GM23338 (cell line): ENCODE results near the gene SLC4A4. TPM values are rescaled to one million over a fixed set of nuclear protein-coding genes. Genes with fewer than 3 reads are reported as not detected.

Experiments
- ATAC-seq: fragments of 200-7000 bp; cut with Tn5 transposase; 3 replicates; pipeline ENCODE4 v1.9.1; 2020
- DNase-seq: peaks from one replicate; pipeline ENCODE4 v3.0.0-alpha.2; 2015; ENCODE audit warnings: low spot score
- H2AFZ ChIP-seq: fragments of 200-600 bp; sonication (generic); 2 replicates; pipeline ENCODE4 v1.8.0; 2016; ENCODE audit warnings: antibody characterized with exemption, mild to moderate bottlenecking, moderate library complexity
- H3F3A ChIP-seq: fragments of 200-600 bp; sonication (generic); replicated peaks from 2 replicates; pipeline ENCODE4 v1.8.0; 2017; ENCODE audit warnings: antibody characterized with exemption, mixed run types, low read depth
- H3K27ac ChIP-seq: fragments of 200-600 bp; sonication (generic); 2 replicates; pipeline ENCODE4 v1.6.1; 2016; ENCODE audit warnings: low read depth
- H3K27me3 ChIP-seq: fragments of 200-600 bp; sonication (generic); 2 replicates; pipeline ENCODE4 v1.8.0; 2016; ENCODE audit warnings: mild to moderate bottlenecking, mixed run types, moderate library complexity; ENCODE audit not compliant: insufficient read depth
- H3K36me3 ChIP-seq: fragments of 200-600 bp; sonication (generic); 2 replicates; pipeline ENCODE4 v1.8.0; 2016; ENCODE audit warnings: mild to moderate bottlenecking; ENCODE audit not compliant: insufficient read depth
- H3K4me1 ChIP-seq: fragments of 200-600 bp; sonication (generic); 2 replicates; pipeline ENCODE4 v1.8.0; 2016; ENCODE audit warnings: mild to moderate bottlenecking, moderate library complexity; ENCODE audit not compliant: insufficient read depth
- H3K4me2 ChIP-seq: fragments of 200-600 bp; sonication (generic); 2 replicates; pipeline ENCODE4 v1.7.1; 2017; ENCODE audit warnings: mixed run types
- H3K4me3 ChIP-seq: fragments of 200-600 bp; sonication (generic); 2 replicates; pipeline ENCODE4 v1.6.1; 2016; ENCODE audit warnings: mixed run types
- H3K79me2 ChIP-seq: fragments of 200-600 bp; sonication (generic); replicated peaks from 2 replicates; pipeline ENCODE4 v1.8.0; 2017; ENCODE audit warnings: mild to moderate bottlenecking; ENCODE audit not compliant: insufficient read depth
- H3K9me2 ChIP-seq: fragments of 200-600 bp; sonication (generic); 2 replicates; pipeline ENCODE4 v1.8.0; 2017; ENCODE audit not compliant: insufficient read depth
- H4K20me1 ChIP-seq: fragments of 200-600 bp; sonication (generic); replicated peaks from 2 replicates; pipeline ENCODE4 v1.8.0; 2017; ENCODE audit warnings: mild to moderate bottlenecking; ENCODE audit not compliant: insufficient read depth
- H3K27ac Mint-ChIP-seq: 2 replicates; pipeline ENCODE4 v1.8.0; 2020; ENCODE audit warnings: inconsistent platforms, mild to moderate bottlenecking, moderate library complexity, mixed read lengths
- H3K27me3 Mint-ChIP-seq: 3 replicates; pipeline ENCODE4 v1.8.0; 2022; ENCODE audit warnings: low read depth, mild to moderate bottlenecking, moderate library complexity, mixed read lengths, inconsistent platforms; ENCODE audit not compliant: insufficient read depth, poor library complexity
- H3K36me3 Mint-ChIP-seq: 3 replicates; pipeline ENCODE4 v1.8.0; 2021; ENCODE audit warnings: low read depth, mild to moderate bottlenecking, inconsistent platforms, moderate library complexity, mixed read lengths
- H3K4me1 Mint-ChIP-seq: 3 replicates; pipeline ENCODE4 v1.8.0; 2020; ENCODE audit warnings: mild to moderate bottlenecking, inconsistent platforms, mixed read lengths
- H3K4me3 Mint-ChIP-seq: 3 replicates; pipeline ENCODE4 v1.8.0; 2021; ENCODE audit warnings: moderate library complexity, mild to moderate bottlenecking, inconsistent platforms, mixed read lengths
- H3K9me3 Mint-ChIP-seq: 3 replicates; pipeline ENCODE4 v1.8.0; 2020; ENCODE audit warnings: moderate library complexity, mild to moderate bottlenecking, inconsistent platforms, mixed read lengths
- CREB1 ChIP-seq: fragments of 250-450 bp; sonication (Bioruptor Pico); IDR thresholded peaks from 2 replicates; pipeline ENCODE4 v1.5.0; 2020; ENCODE audit warnings: low read depth, mild to moderate bottlenecking, moderate library complexity
- EZH2 ChIP-seq: fragments of 200-600 bp; sonication (generic); IDR thresholded peaks from one replicate; pipeline ENCODE4 v1.8.0; 2017; ENCODE audit warnings: antibody characterized with exemption, mild to moderate bottlenecking, low read depth; ENCODE audit not compliant: unreplicated experiment
- EZH2phosphoT487 ChIP-seq: fragments of 200-600 bp; sonication (generic); IDR thresholded peaks from one replicate; pipeline ENCODE4 v1.8.1; 2018; ENCODE audit warnings: antibody characterized with exemption; ENCODE audit not compliant: unreplicated experiment
- JUNB ChIP-seq: IDR thresholded peaks from one replicate; pipeline ENCODE4 v1.6.1; 2016; ENCODE audit warnings: antibody characterized with exemption; ENCODE audit not compliant: unreplicated experiment
- NANOG ChIP-seq: IDR thresholded peaks from 2 replicates; pipeline ENCODE4 v1.6.1; 2016; ENCODE audit warnings: antibody characterized with exemption, borderline replicate concordance
- POLR2AphosphoS5 ChIP-seq: IDR thresholded peaks from 2 replicates; pipeline ENCODE4 v1.6.1; 2016; ENCODE audit warnings: antibody characterized with exemption, low read depth
- STAT1 ChIP-seq: IDR thresholded peaks from one replicate; pipeline ENCODE4 v1.6.1; 2016; ENCODE audit warnings: antibody characterized with exemption; ENCODE audit not compliant: unreplicated experiment
- ZNF114 ChIP-seq: fragments of 250-450 bp; sonication (Bioruptor Pico); IDR thresholded peaks from 2 replicates; pipeline ENCODE4 v1.5.0; 2020; ENCODE audit warnings: mild to moderate bottlenecking, moderate library complexity
- ZNF331 ChIP-seq: fragments of 250-450 bp; sonication (Bioruptor Pico); IDR thresholded peaks from 2 replicates; pipeline ENCODE4 v1.5.0; 2020; ENCODE audit warnings: low read depth, mild to moderate bottlenecking, moderate library complexity
- polyA plus RNA-seq: library from polyadenylated mRNA; unstranded; fragments of >200 nt; fragmentation: Nextera tagmentation; extraction: Ambion mirVana; gene quantifications from 2 replicates; pipeline ENCODE4 v1.2.1, GENCODE V29; 2016
- total RNA-seq: library from RNA; depleted of rRNA; stranded (reverse); fragments of >200 nt; shearing (Covaris generic); gene quantifications from 2 replicates; pipeline ENCODE4 v1.2.3, GENCODE V29; 2014
- TF ChIP-seq, protein P1 (sequence below), 2 experiments: fragments of 200-600 bp in 1 of 2; sonication (generic) in 1 of 2; conservative IDR thresholded peaks; 2 replicates each; pipeline versions ENCODE4 v1.5.1 to v1.6.1; 2016 to 2017; ENCODE audit warnings: antibody characterized with exemption in 2 of 2, low read depth in 2 of 2, mild to moderate bottlenecking in 2 of 2, moderate library complexity in 1 of 2
- TF ChIP-seq, protein P2 (sequence below): fragments of 250-450 bp; sonication (Bioruptor Pico); IDR thresholded peaks from 2 replicates; pipeline ENCODE4 v1.5.0; 2020; ENCODE audit warnings: mild to moderate bottlenecking, moderate library complexity

Gene SLC4A4
- total and polyA plus RNA-seq, 2 experiments from 2014 or later: 1.0 to 1.5 TPM

DNA sequence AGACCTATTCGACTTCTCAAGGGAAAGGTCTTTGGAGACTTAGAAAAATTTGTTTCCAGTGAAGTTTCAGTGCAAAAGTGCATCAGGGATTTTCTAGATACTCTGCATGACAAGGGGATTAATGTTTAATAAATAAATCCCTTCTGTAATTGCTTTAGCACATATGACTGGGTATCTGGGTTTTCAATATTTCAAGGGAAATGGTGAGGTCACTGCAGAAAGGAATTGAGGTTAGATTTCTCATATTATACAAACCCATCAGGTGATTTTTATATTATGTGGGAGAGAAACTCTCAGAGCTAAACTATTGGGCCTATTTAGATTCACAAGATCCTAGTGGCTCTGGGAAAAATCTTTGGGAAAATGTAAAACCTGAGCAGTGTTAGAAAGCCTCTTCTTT, 48.3 kb upstream of the SLC4A4 start:
- H3K9me2 ChIP-seq: no peaks in the 10 kb centered on the region
- no peaks in the 10 kb centered on the region for H3K27me3 ChIP-seq
- Mint-ChIP-seq H3K27me3 (peaks cover 3% of the 10 kb centered on the region), H3K27ac (no peak overlapping the region), H3K9me3 (no peaks in the 10 kb centered on the region), H3K36me3 (no peaks in the 10 kb centered on the region), H3K4me1 (no peaks in the 10 kb centered on the region), H3K4me3 (no peak overlapping the region)
- H4K20me1 ChIP-seq: no peaks in the 10 kb centered on the region
- no peaks in the 10 kb centered on the region for H3K79me2 ChIP-seq
- no peak overlapping the region for H3K4me3 ChIP-seq
- DNase-seq: no peak
- H2AFZ ChIP-seq: no peak overlapping the region
- no peaks in the 10 kb centered on the region for H3K4me1 ChIP-seq
- H3K36me3 ChIP-seq: no peaks in the 10 kb centered on the region
- H3K27ac ChIP-seq: no peak overlapping the region
- TF ChIP-seq, protein P1, sequence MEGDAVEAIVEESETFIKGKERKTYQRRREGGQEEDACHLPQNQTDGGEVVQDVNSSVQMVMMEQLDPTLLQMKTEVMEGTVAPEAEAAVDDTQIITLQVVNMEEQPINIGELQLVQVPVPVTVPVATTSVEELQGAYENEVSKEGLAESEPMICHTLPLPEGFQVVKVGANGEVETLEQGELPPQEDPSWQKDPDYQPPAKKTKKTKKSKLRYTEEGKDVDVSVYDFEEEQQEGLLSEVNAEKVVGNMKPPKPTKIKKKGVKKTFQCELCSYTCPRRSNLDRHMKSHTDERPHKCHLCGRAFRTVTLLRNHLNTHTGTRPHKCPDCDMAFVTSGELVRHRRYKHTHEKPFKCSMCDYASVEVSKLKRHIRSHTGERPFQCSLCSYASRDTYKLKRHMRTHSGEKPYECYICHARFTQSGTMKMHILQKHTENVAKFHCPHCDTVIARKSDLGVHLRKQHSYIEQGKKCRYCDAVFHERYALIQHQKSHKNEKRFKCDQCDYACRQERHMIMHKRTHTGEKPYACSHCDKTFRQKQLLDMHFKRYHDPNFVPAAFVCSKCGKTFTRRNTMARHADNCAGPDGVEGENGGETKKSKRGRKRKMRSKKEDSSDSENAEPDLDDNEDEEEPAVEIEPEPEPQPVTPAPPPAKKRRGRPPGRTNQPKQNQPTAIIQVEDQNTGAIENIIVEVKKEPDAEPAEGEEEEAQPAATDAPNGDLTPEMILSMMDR (conservative IDR thresholded peaks at IDR 0.05; ENCODE audit: low read depth in 2 of 2): no peak
- TF ChIP-seq CREB1 (CRISPR knock-in tag): no peak
- TF ChIP-seq EZH2phosphoT487: no peak
- H3F3A ChIP-seq: no peaks in the 10 kb centered on the region
- ATAC-seq: no peak
- no peak overlapping the region for H3K4me2 ChIP-seq

DNA sequence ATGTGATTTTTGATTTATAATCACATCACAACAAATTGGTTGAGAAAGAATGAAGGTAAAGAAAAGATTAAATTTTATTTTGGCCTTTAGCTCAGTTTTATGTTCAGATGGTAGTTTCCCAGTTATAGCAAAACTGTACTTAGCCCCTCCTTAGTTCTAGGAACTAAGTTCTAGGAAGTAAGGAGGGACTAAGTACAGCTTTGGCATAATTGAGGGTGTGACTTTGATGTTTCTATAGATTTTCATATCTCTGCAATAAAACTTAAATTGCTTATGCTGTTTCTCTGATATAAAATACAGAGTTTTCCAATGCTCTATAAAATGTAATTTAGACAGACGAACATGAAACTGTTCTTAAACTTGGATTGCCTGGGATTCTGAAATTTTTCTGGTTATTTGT, 46.6 kb upstream of the SLC4A4 start:
- no peaks in the 10 kb centered on the region for H3K4me1 ChIP-seq
- H3K27ac ChIP-seq: no peak overlapping the region
- no peak overlapping the region for H3K4me3 Mint-ChIP-seq
- no peaks in the 10 kb centered on the region for H3K79me2 ChIP-seq
- TF ChIP-seq JUNB (no peak), EZH2 (no peak), NANOG (no peak), POLR2AphosphoS5 (no peak), ZNF331 (CRISPR knock-in tag) (no peak), CREB1 (CRISPR knock-in tag) (no peak), STAT1 (no peak), ZNF114 (CRISPR knock-in tag) (no peak), EZH2phosphoT487 (no peak)
- TF ChIP-seq, protein P1 (conservative IDR thresholded peaks at IDR 0.05; ENCODE audit: low read depth in 2 of 2): no peak
- TF ChIP-seq, protein P2, sequence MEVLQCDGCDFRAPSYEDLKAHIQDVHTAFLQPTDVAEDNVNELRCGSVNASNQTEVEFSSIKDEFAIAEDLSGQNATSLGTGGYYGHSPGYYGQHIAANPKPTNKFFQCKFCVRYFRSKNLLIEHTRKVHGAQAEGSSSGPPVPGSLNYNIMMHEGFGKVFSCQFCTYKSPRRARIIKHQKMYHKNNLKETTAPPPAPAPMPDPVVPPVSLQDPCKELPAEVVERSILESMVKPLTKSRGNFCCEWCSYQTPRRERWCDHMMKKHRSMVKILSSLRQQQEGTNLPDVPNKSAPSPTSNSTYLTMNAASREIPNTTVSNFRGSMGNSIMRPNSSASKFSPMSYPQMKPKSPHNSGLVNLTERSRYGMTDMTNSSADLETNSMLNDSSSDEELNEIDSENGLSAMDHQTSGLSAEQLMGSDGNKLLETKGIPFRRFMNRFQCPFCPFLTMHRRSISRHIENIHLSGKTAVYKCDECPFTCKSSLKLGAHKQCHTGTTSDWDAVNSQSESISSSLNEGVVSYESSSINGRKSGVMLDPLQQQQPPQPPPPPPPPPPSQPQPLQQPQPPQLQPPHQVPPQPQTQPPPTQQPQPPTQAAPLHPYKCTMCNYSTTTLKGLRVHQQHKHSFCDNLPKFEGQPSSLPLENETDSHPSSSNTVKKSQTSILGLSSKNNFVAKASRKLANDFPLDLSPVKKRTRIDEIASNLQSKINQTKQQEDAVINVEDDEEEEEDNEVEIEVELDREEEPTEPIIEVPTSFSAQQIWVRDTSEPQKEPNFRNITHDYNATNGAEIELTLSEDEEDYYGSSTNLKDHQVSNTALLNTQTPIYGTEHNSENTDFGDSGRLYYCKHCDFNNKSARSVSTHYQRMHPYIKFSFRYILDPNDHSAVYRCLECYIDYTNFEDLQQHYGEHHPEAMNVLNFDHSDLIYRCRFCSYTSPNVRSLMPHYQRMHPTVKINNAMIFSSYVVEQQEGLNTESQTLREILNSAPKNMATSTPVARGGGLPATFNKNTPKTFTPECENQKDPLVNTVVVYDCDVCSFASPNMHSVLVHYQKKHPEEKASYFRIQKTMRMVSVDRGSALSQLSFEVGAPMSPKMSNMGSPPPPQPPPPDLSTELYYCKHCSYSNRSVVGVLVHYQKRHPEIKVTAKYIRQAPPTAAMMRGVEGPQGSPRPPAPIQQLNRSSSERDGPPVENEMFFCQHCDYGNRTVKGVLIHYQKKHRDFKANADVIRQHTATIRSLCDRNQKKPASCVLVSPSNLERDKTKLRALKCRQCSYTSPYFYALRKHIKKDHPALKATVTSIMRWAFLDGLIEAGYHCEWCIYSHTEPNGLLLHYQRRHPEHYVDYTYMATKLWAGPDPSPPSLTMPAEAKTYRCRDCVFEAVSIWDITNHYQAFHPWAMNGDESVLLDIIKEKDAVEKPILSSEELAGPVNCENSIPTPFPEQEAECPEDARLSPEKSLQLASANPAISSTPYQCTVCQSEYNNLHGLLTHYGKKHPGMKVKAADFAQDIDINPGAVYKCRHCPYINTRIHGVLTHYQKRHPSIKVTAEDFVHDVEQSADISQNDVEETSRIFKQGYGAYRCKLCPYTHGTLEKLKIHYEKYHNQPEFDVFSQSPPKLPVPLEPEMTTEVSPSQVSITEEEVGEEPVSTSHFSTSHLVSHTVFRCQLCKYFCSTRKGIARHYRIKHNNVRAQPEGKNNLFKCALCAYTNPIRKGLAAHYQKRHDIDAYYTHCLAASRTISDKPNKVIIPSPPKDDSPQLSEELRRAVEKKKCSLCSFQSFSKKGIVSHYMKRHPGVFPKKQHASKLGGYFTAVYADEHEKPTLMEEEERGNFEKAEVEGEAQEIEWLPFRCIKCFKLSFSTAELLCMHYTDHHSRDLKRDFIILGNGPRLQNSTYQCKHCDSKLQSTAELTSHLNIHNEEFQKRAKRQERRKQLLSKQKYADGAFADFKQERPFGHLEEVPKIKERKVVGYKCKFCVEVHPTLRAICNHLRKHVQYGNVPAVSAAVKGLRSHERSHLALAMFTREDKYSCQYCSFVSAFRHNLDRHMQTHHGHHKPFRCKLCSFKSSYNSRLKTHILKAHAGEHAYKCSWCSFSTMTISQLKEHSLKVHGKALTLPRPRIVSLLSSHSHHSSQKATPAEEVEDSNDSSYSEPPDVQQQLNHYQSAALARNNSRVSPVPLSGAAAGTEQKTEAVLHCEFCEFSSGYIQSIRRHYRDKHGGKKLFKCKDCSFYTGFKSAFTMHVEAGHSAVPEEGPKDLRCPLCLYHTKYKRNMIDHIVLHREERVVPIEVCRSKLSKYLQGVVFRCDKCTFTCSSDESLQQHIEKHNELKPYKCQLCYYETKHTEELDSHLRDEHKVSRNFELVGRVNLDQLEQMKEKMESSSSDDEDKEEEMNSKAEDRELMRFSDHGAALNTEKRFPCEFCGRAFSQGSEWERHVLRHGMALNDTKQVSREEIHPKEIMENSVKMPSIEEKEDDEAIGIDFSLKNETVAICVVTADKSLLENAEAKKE (CRISPR knock-in tag): no peak
- H3K27me3 ChIP-seq: no peaks in the 10 kb centered on the region
- no peak for DNase-seq
- no peak overlapping the region for H3K4me2 ChIP-seq
- no peaks in the 10 kb centered on the region for H3K9me3 Mint-ChIP-seq
- peaks cover 4% of the 10 kb centered on the region for H3K27me3 Mint-ChIP-seq
- no peaks in the 10 kb centered on the region for H4K20me1 ChIP-seq
- no peak overlapping the region for H3K27ac Mint-ChIP-seq
- H3K4me3 ChIP-seq: no peak overlapping the region
- ATAC-seq: no peak
- H3K36me3 ChIP-seq: no peaks in the 10 kb centered on the region
- H3K36me3 Mint-ChIP-seq: no peaks in the 10 kb centered on the region
- H3F3A ChIP-seq: no peaks in the 10 kb centered on the region
- no peaks in the 10 kb centered on the region for H3K9me2 ChIP-seq
- H3K4me1 Mint-ChIP-seq: no peaks in the 10 kb centered on the region
- H2AFZ ChIP-seq: no peak overlapping the region
